Mucosa of descending colon (tissue), 3 donors: Measurements from ENCODE around the gene PLEKHA5. TPM values are rescaled to one million over a fixed set of nuclear protein-coding genes. Genes with fewer than 3 reads are reported as not detected.
"Not testable (repeated sequence)": the region's sequence is repeated elsewhere in the genome, so short reads cannot be mapped to it uniquely, and the experiment has no call there.

Source experiments
- ATAC-seq: fragments of 200-7000 bp; cut with Tn5 transposase; one replicate; pipeline ENCODE4 v1.9.1; 2020; ENCODE audit warnings: mild to moderate bottlenecking, moderate library complexity
- DNase-seq, 3 donors: peaks; one replicate each; pipeline ENCODE4 v3.0.0-alpha.2; 2020
- H3K36me3 ChIP-seq: fragments of 200-600 bp; one replicate; pipeline ENCODE4 v1.8.0; 2021; ENCODE audit warnings: low read depth, mild to moderate bottlenecking
- H3K4me1 ChIP-seq: fragments of 200-600 bp; one replicate; pipeline ENCODE4 v1.8.0; 2021; ENCODE audit warnings: low read depth, mild to moderate bottlenecking
- H3K4me3 ChIP-seq: fragments of 200-600 bp; one replicate; pipeline ENCODE4 v1.8.0; 2021; ENCODE audit warnings: mild to moderate bottlenecking
- H3K9me3 ChIP-seq: fragments of 200-600 bp; one replicate; pipeline ENCODE4 v1.8.0; 2021; ENCODE audit warnings: mild to moderate bottlenecking
- CTCF ChIP-seq: fragments of 200-600 bp; IDR thresholded peaks from one replicate; pipeline ENCODE4 v1.8.0; 2022; ENCODE audit warnings: antibody characterized with exemption, mild to moderate bottlenecking
- intact Hi-C, 2 donors: fragments of 100-400 bp; cut with DNase I in 1 of 2; cut with micrococcal nuclease in 1 of 2; formaldehyde crosslinking; loops; one replicate each; pipeline versions ENCODE4 v1.11.0 to v1.11.1; 2022; cut with DNase I, micrococcal nuclease
- total RNA-seq, 3 donors: library from RNA; stranded (reverse); fragmentation: NEBNext Ultra II Directional in 2 of 3; extraction: Animal tissue kit (Norgen Biotek cat#: 25700) in 2 of 3; gene quantifications; one replicate each; pipeline versions ENCODE4 v1.2.1 to v1.2.4, GENCODE V29; 2021 to 2023
- donor health status: DM: no; HTN: no; CAD: no; lungs with moderate emphysema.
- donor health status: DM: no; HTN: no; CAD: no.
- donor health status: DM: no; HTN: yes; CAD: no.

PLEKHA5 gene
- total RNA-seq, 3 donors from 2014 or later: 29.6 to 47.9 (median 36.5) TPM

- no peaks in the 10 kb centered on the region for H3K9me3 ChIP-seq
- no peak for DNase-seq
- no peaks in the 10 kb centered on the region for H3K4me1 ChIP-seq
- H3K4me3 ChIP-seq: no peak overlapping the region
- TF ChIP-seq CTCF: no peak
- no peak for ATAC-seq
- intact Hi-C loops: no loop called here
- H3K36me3 ChIP-seq: no peaks in the 10 kb centered on the region
Observed at GRCh38 chr12:19376691-19377090, 247.2 kb downstream of the PLEKHA5 start.

GRCh38 chr12:19382111-19382526 is 252.6 kb downstream of the PLEKHA5 start:
- intact Hi-C loops: no loop called here
- no peaks in the 10 kb centered on the region for H3K36me3 ChIP-seq
- ATAC-seq (peak; percentile 36), DNase-seq (no peak)
- no peaks in the 10 kb centered on the region for H3K4me1 ChIP-seq
- TF ChIP-seq CTCF: no peak
- H3K9me3 ChIP-seq: no peaks in the 10 kb centered on the region
- H3K4me3 ChIP-seq: no peak overlapping the region

GRCh38 chr12:19382563-19382962 is 253.0 kb downstream of the PLEKHA5 start:
- no peak for TF ChIP-seq CTCF
- DNase-seq: no peak
- ATAC-seq: no peak
- Histone ChIP-seq H3K9me3 (no peaks in the 10 kb centered on the region), H3K36me3 (no peaks in the 10 kb centered on the region), H3K4me3 (no peak overlapping the region), H3K4me1 (no peaks in the 10 kb centered on the region)
- intact Hi-C loops: no loop called here

- H3K36me3 ChIP-seq: no peaks in the 10 kb centered on the region
- no peak for TF ChIP-seq CTCF
- H3K9me3 ChIP-seq: no peaks in the 10 kb centered on the region
- ATAC-seq (no peak), DNase-seq (peak in 1 of 3 donors; percentile 13)
- no peaks in the 10 kb centered on the region for H3K4me1 ChIP-seq
- no peak overlapping the region for H3K4me3 ChIP-seq
- intact Hi-C loops: no loop called here
Observed at GRCh38 chr12:19387161-19387560, 257.6 kb downstream of the PLEKHA5 start.

- Histone ChIP-seq H3K4me3 (no peak overlapping the region), H3K4me1 (no peaks in the 10 kb centered on the region), H3K36me3 (no peaks in the 10 kb centered on the region), H3K9me3 (no peaks in the 10 kb centered on the region)
- ATAC-seq: no peak
- intact Hi-C loops: no loop called here
- TF ChIP-seq CTCF: no peak
- no peak for DNase-seq
Observed at GRCh38 chr12:19388131-19388549, 258.6 kb downstream of the PLEKHA5 start.

GRCh38 chr12:19390051-19390598 is 260.6 kb downstream of the PLEKHA5 start:
- Histone ChIP-seq H3K4me1 (no peaks in the 10 kb centered on the region), H3K9me3 (no peaks in the 10 kb centered on the region), H3K36me3 (no peaks in the 10 kb centered on the region), H3K4me3 (no peak overlapping the region)
- ATAC-seq (no peak), DNase-seq (no peak)
- intact Hi-C loops: no loop called here
- TF ChIP-seq CTCF: no peak

- H3K9me3 ChIP-seq, DNase-seq, ATAC-seq, intact Hi-C loops, H3K36me3 ChIP-seq, H3K4me3 ChIP-seq, H3K4me1 ChIP-seq: not testable (repeated sequence)
Observed at GRCh38 chr12:19392644-19393043, 263.1 kb downstream of the PLEKHA5 start.
